ENCODE results near the gene SRD5A1. TPM values are rescaled to one million over a fixed set of nuclear protein-coding genes. Genes with fewer than 3 reads are reported as not detected.

SRD5A1 gene
- total RNA-seq, 1 experiment from 2014 or later, result 30.4 TPM

GRCh38 chr5:6637022-6637421, 3.8 kb downstream of the SRD5A1 start:
- no peak for DNase-seq (ENCODE audit: low read depth, low spot score)
- in situ Hi-C loops (cut with HindIII; ENCODE audit: low pct_unique_long_range_greater_than_20kb, low sequenced_read_pairs) (no loop called here), intact Hi-C loops (cut with micrococcal nuclease; ENCODE audit: unreplicated experiment) (loop anchor here (10.0 kb wide), 2 partner anchors 78 to 108 kb away; partner anchors contain the start of gene TENT4A)
- TF ChIP-seq TCF7L2 (IDR thresholded peaks at IDR 0.05; ENCODE audit: low read depth, low read length) (no peak), POLR2AphosphoS5 (IDR thresholded peaks at IDR 0.05; ENCODE audit: low read depth, low read length) (no peak), SIN3A (IDR thresholded peaks at IDR 0.05; ENCODE audit: borderline replicate concordance, insufficient read depth, low read depth, low read length) (no peak), REST (IDR thresholded peaks at IDR 0.05; ENCODE audit: insufficient read depth in 1 of 2, low read depth in 2 of 2, low read length in 1 of 2) (no peak)
- H3K9me3 ChIP-seq (ENCODE audit: control insufficient read depth, insufficient read depth, low read depth, low read length), result no peaks in the 10 kb centered on the region
- BruUV-seq (replicated peaks), result no TSS peak
- no peak for ATAC-seq
- H3K36me3 ChIP-seq (ENCODE audit: control insufficient read depth, insufficient read depth, low read length), result peaks cover 6% of the 10 kb centered on the region
- no peak overlapping the region for H3K27ac ChIP-seq (ENCODE audit: low read length)
- H3K27me3 ChIP-seq (ENCODE audit: control insufficient read depth, insufficient read depth, low read length), result no peaks in the 10 kb centered on the region
- POLR2A ChIA-PET, result no interaction called here
- CTCF ChIA-PET, result no interaction called here
- H3K4me1 ChIP-seq (ENCODE audit: control insufficient read depth, insufficient read depth, low read length), result peaks cover 26% of the 10 kb centered on the region
- H3K4me3 ChIP-seq (ENCODE audit: low read depth in 2 of 2, low read length in 2 of 2), result no peak overlapping the region

GRCh38 chr5:6637590-6637989, 4.3 kb downstream of the SRD5A1 start:
- DNase-seq (ENCODE audit: low read depth, low spot score) (no peak), ATAC-seq (no peak)
- Histone ChIP-seq H3K4me1 (ENCODE audit: control insufficient read depth, insufficient read depth, low read length) (peaks cover 26% of the 10 kb centered on the region), H3K27ac (ENCODE audit: low read length) (no peak overlapping the region), H3K4me3 (ENCODE audit: low read depth in 2 of 2, low read length in 2 of 2) (no peak overlapping the region), H3K9me3 (ENCODE audit: control insufficient read depth, insufficient read depth, low read depth, low read length) (no peaks in the 10 kb centered on the region), H3K36me3 (ENCODE audit: control insufficient read depth, insufficient read depth, low read length) (peaks cover under 1% of the 10 kb centered on the region), H3K27me3 (ENCODE audit: control insufficient read depth, insufficient read depth, low read length) (no peaks in the 10 kb centered on the region)
- BruUV-seq (replicated peaks), result no TSS peak
- no peak for TF ChIP-seq CTCF (IDR thresholded peaks at IDR 0.05)
- no peak for TF ChIP-seq SIN3A (IDR thresholded peaks at IDR 0.05; ENCODE audit: borderline replicate concordance, insufficient read depth, low read depth, low read length)
- TF ChIP-seq REST (IDR thresholded peaks at IDR 0.05; ENCODE audit: insufficient read depth in 1 of 2, low read depth in 2 of 2, low read length in 1 of 2), result no peak
- TF ChIP-seq POLR2AphosphoS5 (IDR thresholded peaks at IDR 0.05; ENCODE audit: low read depth, low read length), result no peak
- no peak for TF ChIP-seq TCF7L2 (IDR thresholded peaks at IDR 0.05; ENCODE audit: low read depth, low read length)
- POLR2A ChIA-PET, result no interaction called here
- intact Hi-C loops (cut with micrococcal nuclease; ENCODE audit: unreplicated experiment) (loop anchor here (10.0 kb wide), 2 partner anchors 77 to 107 kb away; partner anchors contain the start of gene TENT4A), in situ Hi-C loops (cut with HindIII; ENCODE audit: low pct_unique_long_range_greater_than_20kb, low sequenced_read_pairs) (no loop called here)
- CTCF ChIA-PET, result no interaction called here

Measured in Panc1 (cell line).